GM12891 (cell line): Measurements from ENCODE around the gene NLRP5.

ENCODE experiments used
- PAX5 ChIP-seq: IDR thresholded peaks from 2 replicates; pipeline ENCODE4 v1.6.1; 2011; ENCODE audit warnings: low read length, moderate library complexity, mild to moderate bottlenecking; ENCODE audit not compliant: insufficient read depth, severe bottlenecking
- POLR2A ChIP-seq: IDR thresholded peaks from 2 replicates; pipeline ENCODE4 v1.6.1; 2011; ENCODE audit warnings: low read depth, low read length, control low read depth
- POLR2AphosphoS5 ChIP-seq: IDR thresholded peaks from 2 replicates; pipeline ENCODE4 v1.6.1; 2011; ENCODE audit warnings: low read depth, low read length, control low read depth
- SPI1 ChIP-seq: IDR thresholded peaks from 2 replicates; pipeline ENCODE4 v1.6.1; 2011; ENCODE audit warnings: low read depth, low read length, control low read depth
- TAF1 ChIP-seq: IDR thresholded peaks from 2 replicates; pipeline ENCODE4 v1.6.1; 2011; ENCODE audit warnings: low read depth, low read length, control low read depth

DNA sequence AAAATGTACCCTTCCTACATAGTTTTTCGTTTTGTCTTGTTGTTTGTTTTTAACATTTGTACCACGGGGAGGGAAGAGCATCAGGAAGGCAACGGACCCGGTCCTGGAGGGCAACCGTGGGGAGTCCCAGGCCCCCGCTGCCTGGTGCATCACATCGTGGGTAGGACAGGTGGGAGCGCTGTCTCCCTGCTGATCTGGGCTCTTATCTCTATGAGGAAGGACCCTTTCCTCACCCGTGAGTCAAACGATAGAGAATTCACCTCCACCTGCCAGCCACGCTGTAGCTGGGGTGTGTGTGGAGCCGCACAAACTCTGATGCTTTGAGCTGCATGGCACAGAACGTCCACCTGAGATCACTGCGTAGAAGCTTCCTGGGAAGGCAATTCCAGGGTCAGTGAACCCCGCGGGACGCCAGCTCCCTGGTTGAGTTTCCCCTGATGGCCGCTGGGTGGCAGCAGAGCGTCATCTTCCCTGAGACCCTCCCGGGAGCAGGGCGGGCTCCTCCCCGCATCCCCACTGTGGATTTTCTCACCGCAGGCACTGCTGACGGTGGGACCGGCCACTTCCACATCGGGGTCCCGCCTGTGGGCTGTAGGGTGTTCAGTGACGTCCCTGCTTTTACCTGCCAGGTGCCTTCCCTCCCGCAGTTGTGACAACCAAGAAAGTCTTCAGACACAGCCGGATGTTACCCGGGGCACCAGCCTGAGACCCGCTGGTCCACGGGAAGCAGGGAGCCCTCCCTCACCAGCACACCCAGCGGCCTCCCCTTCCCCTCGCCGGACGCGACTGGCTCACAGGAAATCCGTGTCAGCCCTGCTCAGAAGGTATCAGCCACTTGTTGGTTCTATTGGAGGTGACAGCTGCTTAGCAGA is 79.8 kb downstream of the NLRP5 start:
- TF ChIP-seq POLR2A (no peak), TAF1 (no peak), POLR2AphosphoS5 (no peak), SPI1 (no peak), PAX5 (no peak)
